ENCODE results near the gene SGIP1. TPM values are rescaled to one million over a fixed set of nuclear protein-coding genes. Genes with fewer than 3 reads are reported as not detected.

Gene SGIP1
- total RNA-seq, 2 donors from 2014 or later = 3.8 to 9.4 TPM

GRCh38 chr1:66758241-66758755 lies 224.3 kb downstream of the SGIP1 start:
- no peak overlapping the region for H3K27ac Mint-ChIP-seq
- no peaks in the 10 kb centered on the region for H3K36me3 ChIP-seq (ENCODE audit: control insufficient read depth, insufficient read depth, low read length)
- peaks cover 2% of the 10 kb centered on the region for H3K4me1 Mint-ChIP-seq
- H3K4me1 ChIP-seq (ENCODE audit: control insufficient read depth, insufficient read depth, low read length) = no peaks in the 10 kb centered on the region
- DNase-seq = no peak
- H3K4me3 ChIP-seq (ENCODE audit: low read length) = no peak overlapping the region
- TF ChIP-seq CTCF (conservative IDR thresholded peaks at IDR 0.05) = no peak
- H3K9me3 ChIP-seq (ENCODE audit: control insufficient read depth, low read length) = no peaks in the 10 kb centered on the region
- H3K36me3 Mint-ChIP-seq (ENCODE audit: low read depth) = no peaks in the 10 kb centered on the region
- 89% methylated on average over 1 of the region's 1 CpG; no CpG with 5 or more reads in 1 of the 2 experiments for WGBS, 2 experiments (ENCODE audit: insufficient coverage in 1 of 2, insufficient read length in 1 of 2)
- peaks cover 7% of the 10 kb centered on the region for H3K27me3 Mint-ChIP-seq (ENCODE audit: insufficient read depth)
- H3K27ac ChIP-seq (ENCODE audit: low read depth, low read length) = no peak overlapping the region
- H3K9me3 Mint-ChIP-seq = peaks cover 4% of the 10 kb centered on the region
- H3K9ac ChIP-seq (ENCODE audit: extremely low read depth, low read length, poor library complexity, severe bottlenecking) = no peak overlapping the region
- H3K4me3 Mint-ChIP-seq = no peak overlapping the region
- peaks cover 10% of the 10 kb centered on the region for H3K27me3 ChIP-seq (ENCODE audit: control insufficient read depth, insufficient read depth, low read length, poor library complexity, severe bottlenecking)

GRCh38 chr1:66760506-66760905 lies 226.6 kb downstream of the SGIP1 start:
- no peak overlapping the region for H3K9ac ChIP-seq (ENCODE audit: extremely low read depth, low read length, poor library complexity, severe bottlenecking)
- peaks cover 3% of the 10 kb centered on the region for H3K27me3 ChIP-seq (ENCODE audit: control insufficient read depth, insufficient read depth, low read length, poor library complexity, severe bottlenecking)
- no peak for TF ChIP-seq CTCF (conservative IDR thresholded peaks at IDR 0.05)
- Mint-ChIP-seq H3K36me3 (ENCODE audit: low read depth) (no peaks in the 10 kb centered on the region), H3K27me3 (ENCODE audit: insufficient read depth) (peaks cover 2% of the 10 kb centered on the region), H3K4me1 (peaks cover 2% of the 10 kb centered on the region), H3K4me3 (no peak overlapping the region), H3K27ac (no peak overlapping the region), H3K9me3 (peaks cover 4% of the 10 kb centered on the region)
- H3K4me1 ChIP-seq (ENCODE audit: control insufficient read depth, insufficient read depth, low read length) = no peaks in the 10 kb centered on the region
- H3K4me3 ChIP-seq (ENCODE audit: low read length) = no peak overlapping the region
- WGBS, 2 experiments (ENCODE audit: insufficient coverage in 1 of 2, insufficient read length in 1 of 2) = 83 to 89% methylated on average over 1 of the region's 1 CpG
- no peaks in the 10 kb centered on the region for H3K9me3 ChIP-seq (ENCODE audit: control insufficient read depth, low read length)
- DNase-seq = no peak
- no peak overlapping the region for H3K27ac ChIP-seq (ENCODE audit: low read depth, low read length)
- H3K36me3 ChIP-seq (ENCODE audit: control insufficient read depth, insufficient read depth, low read length) = no peaks in the 10 kb centered on the region

DNA sequence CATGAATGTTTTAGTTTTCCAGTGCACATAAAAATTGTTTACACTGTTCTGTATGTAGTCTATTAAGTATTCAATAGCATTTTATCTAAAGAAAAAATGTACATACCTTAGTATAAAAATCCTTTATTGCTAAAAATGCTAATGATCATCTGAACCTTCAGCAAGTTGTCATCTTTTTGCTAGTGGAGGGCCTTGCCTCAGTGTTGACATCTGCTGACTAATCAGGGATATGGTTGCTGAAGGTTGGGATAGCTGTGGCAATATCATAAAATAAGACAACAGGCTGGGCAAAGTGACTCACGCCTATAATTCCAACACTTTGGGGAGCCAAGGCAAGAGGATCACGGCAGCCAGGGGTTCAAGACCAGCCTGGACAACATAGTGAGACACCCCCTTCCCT lies 227.3 kb downstream of the SGIP1 start:
- H3K9me3 ChIP-seq (ENCODE audit: control insufficient read depth, low read length) = no peaks in the 10 kb centered on the region
- no peak for TF ChIP-seq CTCF (conservative IDR thresholded peaks at IDR 0.05)
- Mint-ChIP-seq H3K4me1 (peaks cover 2% of the 10 kb centered on the region), H3K27me3 (ENCODE audit: insufficient read depth) (peaks cover 2% of the 10 kb centered on the region), H3K9me3 (peaks cover 4% of the 10 kb centered on the region), H3K4me3 (no peak overlapping the region), H3K36me3 (ENCODE audit: low read depth) (no peaks in the 10 kb centered on the region), H3K27ac (no peak overlapping the region)
- H3K27me3 ChIP-seq (ENCODE audit: control insufficient read depth, insufficient read depth, low read length, poor library complexity, severe bottlenecking) = no peaks in the 10 kb centered on the region
- H3K36me3 ChIP-seq (ENCODE audit: control insufficient read depth, insufficient read depth, low read length) = no peaks in the 10 kb centered on the region
- WGBS, 2 experiments (ENCODE audit: insufficient coverage in 1 of 2, insufficient read length in 1 of 2) = 94% methylated on average over 2 of the region's 2 CpGs; no CpG with 5 or more reads in 1 of the 2 experiments
- no peak overlapping the region for H3K9ac ChIP-seq (ENCODE audit: extremely low read depth, low read length, poor library complexity, severe bottlenecking)
- H3K4me3 ChIP-seq (ENCODE audit: low read length) = no peak overlapping the region
- no peaks in the 10 kb centered on the region for H3K4me1 ChIP-seq (ENCODE audit: control insufficient read depth, insufficient read depth, low read length)
- DNase-seq = no peak
- H3K27ac ChIP-seq (ENCODE audit: low read depth, low read length) = no peak overlapping the region

Data from endodermal cell (in vitro differentiated cells).